ENCODE data around the gene RPLP1. TPM values are rescaled to one million over a fixed set of nuclear protein-coding genes. Genes with fewer than 3 reads are reported as not detected.
A peak's percentile ranks its signal among the peaks of the same experiment; 100 is the strongest.

The RPLP1 gene
- total and polyA plus RNA-seq, 11 donors: 487 to 1,852 (median 1,259) TPM

DNA sequence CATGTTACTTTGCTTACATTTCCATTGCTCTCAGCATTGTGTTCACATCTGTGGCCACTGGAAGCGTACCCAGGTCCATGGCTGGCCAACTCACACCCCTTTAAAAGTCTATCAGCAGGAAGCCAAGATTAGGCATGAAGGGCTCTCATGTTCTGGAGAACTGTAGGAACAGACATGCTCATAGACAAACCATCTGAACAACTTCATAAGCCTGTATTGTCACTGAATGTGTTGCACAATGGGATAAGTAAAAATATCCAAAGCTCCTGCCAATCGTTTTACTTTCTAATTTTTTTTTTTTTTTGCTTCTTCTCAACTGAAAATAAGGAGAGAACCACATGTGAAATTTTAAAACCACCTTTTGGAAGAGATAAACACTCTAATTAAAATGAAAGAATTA is 6.4 kb downstream of the RPLP1 start:
- intact Hi-C loops (cut with DNase I): no loop called here
- Histone ChIP-seq H3K27me3 (no peaks in the 10 kb centered on the region), H3K36me3 (peaks cover 0 to 40% (median 36%) of the 10 kb centered on the region in 9 donors), H3K4me1 (peaks cover 3 to 59% (median 39%) of the 10 kb centered on the region in 12 donors), H3K4me3 (no peak overlapping the region), H3K9me3 (no peaks in the 10 kb centered on the region), H3K27ac (no peak overlapping the region)
- TF ChIP-seq POLR2A (IDR thresholded peaks at IDR 0.05): no peak
- TF ChIP-seq, protein P1, sequence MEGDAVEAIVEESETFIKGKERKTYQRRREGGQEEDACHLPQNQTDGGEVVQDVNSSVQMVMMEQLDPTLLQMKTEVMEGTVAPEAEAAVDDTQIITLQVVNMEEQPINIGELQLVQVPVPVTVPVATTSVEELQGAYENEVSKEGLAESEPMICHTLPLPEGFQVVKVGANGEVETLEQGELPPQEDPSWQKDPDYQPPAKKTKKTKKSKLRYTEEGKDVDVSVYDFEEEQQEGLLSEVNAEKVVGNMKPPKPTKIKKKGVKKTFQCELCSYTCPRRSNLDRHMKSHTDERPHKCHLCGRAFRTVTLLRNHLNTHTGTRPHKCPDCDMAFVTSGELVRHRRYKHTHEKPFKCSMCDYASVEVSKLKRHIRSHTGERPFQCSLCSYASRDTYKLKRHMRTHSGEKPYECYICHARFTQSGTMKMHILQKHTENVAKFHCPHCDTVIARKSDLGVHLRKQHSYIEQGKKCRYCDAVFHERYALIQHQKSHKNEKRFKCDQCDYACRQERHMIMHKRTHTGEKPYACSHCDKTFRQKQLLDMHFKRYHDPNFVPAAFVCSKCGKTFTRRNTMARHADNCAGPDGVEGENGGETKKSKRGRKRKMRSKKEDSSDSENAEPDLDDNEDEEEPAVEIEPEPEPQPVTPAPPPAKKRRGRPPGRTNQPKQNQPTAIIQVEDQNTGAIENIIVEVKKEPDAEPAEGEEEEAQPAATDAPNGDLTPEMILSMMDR (IDR thresholded peaks at IDR 0.05): no peak
- 64 to 73% (median 66%) methylated on average over 2 of the region's 2 CpGs for WGBS, 4 donors
- ATAC-seq (no peak), DNase-seq (no peak)

DNA sequence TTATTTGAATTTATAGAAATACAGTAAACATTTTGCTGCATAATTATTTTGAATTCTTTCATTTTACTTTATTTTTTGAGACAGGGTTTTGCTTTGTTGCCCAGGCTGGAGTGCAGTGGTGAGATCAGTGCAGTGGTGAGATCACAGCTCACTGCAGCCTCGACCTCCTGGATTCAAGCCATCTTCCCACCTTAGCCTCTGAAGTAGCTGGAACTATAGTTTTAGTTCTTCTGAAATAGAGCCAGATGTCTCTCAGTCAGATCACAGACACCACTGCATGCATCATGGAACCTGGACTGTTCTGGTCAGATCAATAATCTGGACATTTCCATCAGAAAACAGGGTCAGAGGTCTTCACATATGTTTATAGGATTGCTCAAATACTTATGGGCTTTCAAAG is 7.9 kb downstream of the RPLP1 start:
- Histone ChIP-seq H3K4me1 (peaks cover 0 to 44% (median 25%) of the 10 kb centered on the region in 12 donors), H3K27ac (no peak overlapping the region), H3K4me3 (no peak overlapping the region), H3K27me3 (no peaks in the 10 kb centered on the region), H3K36me3 (peaks cover 0 to 27% (median 23%) of the 10 kb centered on the region in 9 donors), H3K9me3 (no peaks in the 10 kb centered on the region)
- WGBS, 4 donors: 38 to 45% (median 41%) methylated on average over 1 of the region's 1 CpG
- no peak for ATAC-seq
- no peak for DNase-seq
- intact Hi-C loops (cut with DNase I): no loop called here
- TF ChIP-seq POLR2A (IDR thresholded peaks at IDR 0.05): no peak
- TF ChIP-seq, protein P1 (IDR thresholded peaks at IDR 0.05): no peak

DNA sequence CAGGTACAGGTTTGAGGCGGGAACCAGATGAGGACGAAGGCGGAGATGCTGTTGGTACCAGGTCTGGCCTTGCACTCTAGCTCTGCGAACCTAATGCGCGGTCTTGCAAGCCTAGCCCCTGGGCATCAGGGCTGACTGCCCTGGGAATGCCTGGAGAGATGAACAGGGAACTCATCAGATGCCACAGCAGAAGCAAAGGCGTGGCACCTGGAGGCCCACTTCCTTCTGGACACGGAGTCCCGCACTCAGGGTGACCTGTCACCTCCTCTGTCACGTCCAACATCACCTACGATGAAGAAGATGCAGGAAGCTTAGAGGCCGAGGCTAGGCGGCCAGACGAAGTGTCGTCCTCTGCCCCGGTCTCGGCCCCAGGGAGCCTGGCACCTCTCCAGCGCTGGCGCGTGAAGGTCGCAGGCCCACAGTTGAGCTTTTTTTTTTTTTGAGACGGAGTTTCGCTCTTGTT is 9.4 kb downstream of the RPLP1 start:
- Histone ChIP-seq H3K4me3 (peak overlapping the region; percentile 15 to 78 (median 59)), H3K36me3 (peaks cover 0 to 11% (median 7%) of the 10 kb centered on the region in 9 donors), H3K4me1 (peaks cover 0 to 42% (median 23%) of the 10 kb centered on the region in 12 donors), H3K27me3 (no peaks in the 10 kb centered on the region), H3K27ac (peak overlapping the region in 11 of 12 donors; percentile 71 to 98 (median 91)), H3K9me3 (no peaks in the 10 kb centered on the region)
- TF ChIP-seq, protein P1 (IDR thresholded peaks at IDR 0.05): no peak
- no peak for TF ChIP-seq POLR2A (IDR thresholded peaks at IDR 0.05)
- DNase-seq (peak; percentile 27 to 72 (median 55)), ATAC-seq (peak in 3 of 4 donors; percentile 2 to 11 (median 8))
- 60 to 76% (median 64%) methylated on average over 23 of the region's 23 CpGs for WGBS, 4 donors
- intact Hi-C loops (cut with DNase I): loop anchor here in 1 of 10 donors (2.0 kb wide), 1 partner anchor 637 kb away; no protein-coding TSS in a partner anchor

DNA sequence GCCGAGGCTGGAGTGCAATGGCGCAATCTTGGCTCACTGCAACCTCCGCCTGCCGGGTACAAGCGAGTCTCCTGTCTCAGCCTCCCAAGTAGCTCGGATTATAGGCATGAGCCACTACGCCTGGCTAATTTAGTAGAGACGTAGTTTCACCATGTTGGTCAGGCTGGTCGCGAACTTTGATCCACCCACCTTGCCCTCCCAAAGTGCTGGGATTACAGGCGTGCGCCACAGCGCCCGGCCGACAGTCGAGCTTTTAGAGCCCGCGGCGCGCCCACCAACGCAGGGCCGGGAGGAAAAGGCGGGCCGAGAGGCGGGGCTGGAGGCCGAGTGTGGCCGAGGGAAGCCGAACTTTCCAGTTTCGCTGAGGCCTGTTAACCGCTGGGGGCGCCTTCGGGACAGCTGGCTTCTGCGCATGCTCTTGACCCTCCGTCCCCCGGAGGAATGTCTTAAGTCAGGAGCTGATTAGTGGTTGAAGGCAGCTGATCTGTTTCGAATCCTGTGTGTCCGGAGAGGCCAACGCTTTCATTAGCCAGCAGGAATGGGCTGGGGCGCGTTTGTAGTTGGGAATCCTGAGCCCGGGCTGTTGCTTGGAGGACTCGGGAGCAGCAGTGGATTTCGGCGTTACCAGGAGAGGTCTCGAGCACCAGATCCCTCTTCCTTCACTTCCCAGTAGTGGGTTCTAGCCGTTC is 10.0 kb downstream of the RPLP1 start:
- WGBS, 4 donors: 0 to 7% (median 5%) methylated on average over 20 to 46 of the region's 46 CpGs
- Histone ChIP-seq H3K4me3 (peak overlapping the region; percentile 15 to 78 (median 59)), H3K4me1 (peaks cover 0 to 36% (median 23%) of the 10 kb centered on the region in 12 donors)

More for the DNA sequence above, 10.0 kb downstream of the RPLP1 start:
- intact Hi-C loops (cut with DNase I): loop anchor here in 1 of 10 donors (2.0 kb wide), 1 partner anchor 636 kb away; no protein-coding TSS in a partner anchor
- DNase-seq: peak; percentile 96
- H3K9me3 ChIP-seq: no peaks in the 10 kb centered on the region
- TF ChIP-seq POLR2A (IDR thresholded peaks at IDR 0.05): peak in 1 of 2 donors; percentile 90
- TF ChIP-seq, protein P1 (IDR thresholded peaks at IDR 0.05): peak; percentile 70 to 99 (median 90)
- H3K27me3 ChIP-seq: no peaks in the 10 kb centered on the region
- ATAC-seq: peak; percentile 93 to 98 (median 94)
- H3K36me3 ChIP-seq: peaks cover 0 to 5% (median 3%) of the 10 kb centered on the region in 9 donors
- peak overlapping the region; percentile 84 to 98 (median 92) for H3K27ac ChIP-seq

All from heart left ventricle (tissue), 16 donors.